ENCODE measurements around the gene BTBD1.
A peak's percentile ranks its signal among the peaks of the same experiment; 100 is the strongest.
"Not testable (repeated sequence)": the region's sequence is repeated elsewhere in the genome, so short reads cannot be mapped to it uniquely, and the experiment has no call there.

BTBD1 gene

DNA sequence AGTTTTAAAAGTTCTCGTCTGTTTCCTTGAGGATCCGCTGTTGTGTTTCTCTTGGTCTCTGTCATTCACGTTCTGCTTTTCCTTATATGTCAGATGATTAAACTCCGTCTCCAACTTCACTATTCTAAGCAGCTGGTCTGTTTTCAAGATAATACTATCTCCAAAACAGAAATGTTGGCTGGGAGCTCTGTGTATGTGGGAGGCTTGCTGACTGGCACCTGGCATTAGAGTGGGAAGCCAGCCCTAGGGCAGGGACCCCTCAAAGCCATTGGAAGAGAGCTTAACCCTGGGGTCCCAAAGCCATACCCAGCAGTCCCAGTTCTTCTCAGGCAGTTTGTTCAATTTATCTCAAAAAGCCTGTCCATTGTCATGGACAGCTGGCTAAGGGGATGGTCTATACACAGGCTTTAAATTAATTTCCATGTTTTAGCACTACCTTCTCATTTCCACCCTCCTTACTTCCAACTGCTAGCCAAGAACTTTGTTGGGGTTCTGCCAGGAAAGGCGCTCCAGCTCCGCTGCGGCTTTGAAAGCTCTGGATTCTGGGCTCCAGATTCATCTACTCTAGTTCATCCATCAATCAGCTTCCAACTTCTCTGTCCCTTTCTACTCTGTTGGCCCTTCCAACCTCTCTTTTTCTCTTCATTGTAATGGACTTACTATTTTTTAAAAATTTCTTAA is 9.2 kb downstream of the BTBD1 start:
- DNase-seq (ENCODE audit: low read depth), result no peak

DNA sequence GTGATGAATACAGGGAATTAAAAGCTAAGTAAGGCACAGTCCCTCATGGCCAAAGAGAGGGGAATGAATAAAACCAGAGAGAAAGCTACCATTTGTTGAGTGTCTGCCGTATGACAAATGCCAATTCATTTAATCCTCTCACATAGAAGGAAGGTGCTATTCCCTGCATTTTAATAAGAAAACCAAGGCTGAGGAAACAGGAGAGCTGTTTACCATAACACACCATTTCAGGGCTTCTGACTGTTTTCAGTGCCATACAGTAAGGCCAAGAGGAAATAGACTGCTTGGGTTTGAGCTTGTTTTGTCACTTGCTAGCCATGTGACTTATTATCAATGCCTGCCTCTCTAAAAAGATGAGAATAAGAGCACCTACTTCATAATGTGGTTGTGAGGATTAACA is 10.1 kb downstream of the BTBD1 start:
- DNase-seq (ENCODE audit: low read depth), result no peak

- DNase-seq (ENCODE audit: low read depth), result no peak
These were observed 13.9 kb downstream of the BTBD1 start for GRCh38 chr15:83053151-83053550.

GRCh38 chr15:83046558-83047127 is 20.4 kb downstream of the BTBD1 start:
- no peak for DNase-seq (ENCODE audit: low read depth)

- DNase-seq (ENCODE audit: low read depth), result no peak
These were observed 22.9 kb downstream of the BTBD1 start for GRCh38 chr15:83044156-83044555.

- DNase-seq (ENCODE audit: low read depth), result no peak
These were observed 27.8 kb downstream of the BTBD1 start for GRCh38 chr15:83039206-83039605.

DNA sequence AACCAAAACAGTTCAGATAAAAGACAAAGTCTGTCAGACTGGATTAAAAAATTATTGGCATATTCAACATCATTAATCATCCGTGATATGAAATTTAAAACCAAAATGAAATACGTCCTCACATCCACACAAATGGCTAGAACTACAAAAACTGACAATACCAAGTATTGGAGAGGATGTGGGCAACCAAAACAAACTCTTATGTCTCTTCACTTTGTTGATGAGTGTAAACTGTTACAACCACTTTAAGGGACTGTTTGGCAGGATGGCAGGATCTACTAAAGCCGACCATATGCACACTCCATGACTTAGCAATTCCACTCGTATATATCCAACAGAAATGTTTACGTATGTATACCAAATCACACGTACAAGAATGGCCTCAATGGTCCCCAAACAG is 30.8 kb downstream of the BTBD1 start:
- no peak for DNase-seq (ENCODE audit: low read depth)

DNA sequence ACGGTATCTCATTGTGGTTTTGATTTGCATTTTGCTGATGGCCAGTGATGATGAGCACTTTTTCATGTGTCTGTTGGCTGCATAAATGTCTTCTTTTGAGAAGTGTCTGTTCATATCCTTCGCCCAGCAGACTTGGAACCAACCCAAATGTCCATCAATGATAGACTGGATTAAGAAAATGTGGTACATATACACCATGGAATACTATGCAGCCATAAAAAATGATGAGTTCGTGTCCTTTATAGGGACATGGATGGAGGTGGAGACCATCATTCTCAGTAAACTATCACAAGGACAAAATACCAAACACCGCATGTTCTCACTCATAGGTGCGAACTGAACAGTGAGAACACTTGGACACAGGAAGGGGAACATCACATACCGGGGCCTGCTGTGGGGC is 35.8 kb downstream of the BTBD1 start:
- not testable (repeated sequence) for DNase-seq (ENCODE audit: low read depth)

- DNase-seq (ENCODE audit: low read depth), result no peak
These were observed 37.0 kb downstream of the BTBD1 start for GRCh38 chr15:83030021-83030420.

GRCh38 chr15:83018436-83018835 is 48.6 kb downstream of the BTBD1 start:
- no peak for DNase-seq (ENCODE audit: low read depth)

DNA sequence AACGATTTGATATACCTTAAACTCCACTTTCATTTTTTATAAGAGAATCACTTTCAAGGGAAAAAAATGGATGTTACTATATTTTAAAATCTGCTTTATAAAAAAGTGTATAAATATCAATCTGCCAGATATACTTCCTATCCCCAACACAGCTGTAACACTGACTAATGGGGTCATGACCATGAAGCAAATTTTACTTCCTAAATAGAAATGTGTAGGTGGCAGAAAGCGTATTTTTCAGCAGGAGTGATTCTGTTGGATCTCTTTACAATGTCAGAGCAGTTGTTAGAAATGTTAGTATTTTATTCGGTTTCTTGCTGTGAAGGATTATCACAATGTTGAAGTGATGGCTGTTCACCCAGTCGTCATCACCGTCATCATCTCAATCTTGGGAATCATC is 50.1 kb downstream of the BTBD1 start:
- no peak for DNase-seq (ENCODE audit: low read depth)

- DNase-seq (ENCODE audit: low read depth), result no peak
These were observed 51.7 kb downstream of the BTBD1 start for GRCh38 chr15:83015361-83015760.

DNA sequence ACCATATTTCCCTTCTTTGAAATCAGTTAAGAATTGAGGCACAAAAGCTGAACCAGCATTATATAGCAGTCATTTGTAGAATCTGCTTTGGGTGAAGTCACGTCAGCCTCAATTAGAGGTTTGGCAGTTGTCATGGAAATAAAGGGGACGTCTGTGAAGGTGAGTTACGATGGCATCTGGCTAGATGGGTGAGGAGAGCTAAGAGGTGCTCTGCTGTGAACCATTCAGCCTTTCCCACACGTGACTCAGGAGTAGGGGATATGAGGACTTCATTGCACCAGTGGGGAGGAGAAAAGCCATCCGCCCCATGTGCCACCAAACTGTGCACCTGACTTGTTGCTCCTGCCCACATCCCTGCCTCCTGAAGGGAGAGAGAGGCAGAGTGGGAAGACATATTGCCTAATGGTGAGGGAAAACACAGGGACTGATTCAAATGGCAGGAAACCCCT is 52.8 kb downstream of the BTBD1 start:
- no peak for DNase-seq (ENCODE audit: low read depth)

DNA sequence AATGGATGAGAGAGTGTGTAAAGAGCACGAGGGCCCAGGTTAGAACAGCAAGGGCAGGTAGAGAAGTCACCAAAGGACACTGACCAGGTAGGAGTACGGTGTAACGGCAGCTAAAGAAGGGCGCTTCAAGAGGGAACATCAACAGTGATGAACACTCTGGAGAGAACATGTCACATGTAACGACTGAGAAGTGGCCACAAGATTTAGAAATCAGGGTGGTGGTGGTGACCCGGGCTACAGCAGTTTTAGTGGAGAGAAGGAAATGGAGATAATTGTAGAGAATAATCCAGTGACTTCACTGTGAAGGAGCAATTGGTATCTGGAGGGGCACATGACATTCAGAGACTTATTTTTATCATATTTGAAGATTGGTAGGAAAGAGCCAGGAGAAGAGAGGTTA is 54.4 kb downstream of the BTBD1 start:
- no peak for DNase-seq (ENCODE audit: low read depth)

DNA sequence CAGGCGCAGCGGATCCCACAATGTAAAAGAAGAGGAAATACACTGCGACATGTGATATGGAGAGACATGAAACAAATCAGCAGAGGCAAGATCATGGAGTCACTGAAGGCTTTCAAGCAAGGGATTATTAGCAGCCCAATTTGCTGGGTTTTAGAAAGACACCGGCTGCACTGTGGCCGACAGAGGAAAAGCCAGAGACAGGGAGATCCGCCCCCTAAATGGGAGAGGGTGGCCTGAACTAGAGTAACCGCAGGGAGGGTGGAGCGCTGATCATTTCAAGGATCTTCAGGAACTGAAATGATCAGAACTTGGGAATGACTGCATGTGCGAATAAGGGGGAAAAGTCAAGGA is 55.0 kb downstream of the BTBD1 start:
- DNase-seq (ENCODE audit: low read depth), result no peak

DNA sequence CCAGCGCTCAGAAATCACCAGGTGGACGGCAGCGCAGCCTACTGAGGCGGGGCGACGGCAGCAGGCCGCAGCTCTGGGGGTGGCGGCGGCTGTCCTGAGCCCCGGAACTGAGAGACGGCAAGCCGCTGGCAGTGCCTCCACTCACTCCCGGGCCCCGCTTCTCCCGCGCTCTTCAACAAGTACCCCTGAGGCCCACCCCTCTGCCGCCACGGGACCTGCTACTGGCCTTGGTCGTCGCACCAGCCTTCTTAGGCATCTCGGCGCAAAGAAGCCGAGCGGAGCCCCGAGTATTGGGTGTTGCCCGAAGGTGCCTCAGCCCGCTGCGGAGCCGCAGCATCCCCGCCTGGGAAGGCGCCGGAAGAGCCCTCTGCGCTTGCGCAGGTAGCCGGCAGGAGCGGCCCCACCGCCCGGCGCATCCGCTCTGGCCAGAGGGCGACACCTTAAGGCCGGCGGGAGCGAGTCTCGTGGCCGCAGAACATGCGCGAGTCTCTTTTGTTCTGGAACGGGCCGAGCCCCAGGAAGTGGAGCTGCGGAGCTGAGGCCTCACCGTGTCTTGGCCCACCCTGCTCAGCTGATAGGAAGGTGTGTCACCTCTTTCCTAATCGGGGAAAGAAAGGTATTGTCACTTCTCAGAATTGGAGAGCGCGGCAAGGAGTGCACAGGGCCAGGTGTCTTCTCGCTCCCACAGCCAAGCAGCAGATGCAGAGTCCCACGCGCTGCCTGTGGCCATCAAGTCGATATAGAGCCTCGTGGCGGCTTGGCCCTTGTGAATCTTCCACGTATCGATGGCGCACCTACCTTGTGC is 55.6 kb downstream of the BTBD1 start, which contains the start of gene C15orf40:
TSS of gene C15orf40 (minus strand) at position 369 of the 805 bp plus-strand sequence. CDS start at position 337, 32 bp downstream.
- peak; percentile 68 for DNase-seq (ENCODE audit: low read depth)

DNA sequence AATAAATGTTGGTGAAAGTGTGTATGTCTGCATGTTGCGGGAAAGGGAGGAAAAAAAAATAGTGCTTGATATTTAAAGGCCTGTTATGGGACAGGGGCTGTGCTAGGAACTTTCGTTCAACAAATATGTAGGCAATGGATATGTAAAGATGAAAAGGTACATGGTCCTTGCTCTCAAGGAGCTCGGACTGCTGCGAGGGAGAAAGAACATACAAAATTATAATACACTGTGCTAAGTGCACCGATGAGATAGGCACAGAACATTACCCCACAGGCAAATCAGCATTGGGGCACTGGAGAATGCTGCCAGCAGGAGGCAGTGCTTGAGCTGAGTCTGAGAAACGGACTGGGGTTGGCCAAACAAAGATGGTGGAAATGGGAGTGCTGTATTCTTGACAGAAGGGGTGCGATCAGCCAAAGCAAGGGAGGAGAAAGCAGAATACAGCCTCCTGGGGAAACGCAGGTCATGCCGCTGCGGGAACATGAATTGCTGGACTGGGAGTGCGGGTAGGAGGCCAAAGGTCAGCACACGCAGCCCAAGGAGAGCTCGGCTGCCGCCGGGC is 56.3 kb downstream of the BTBD1 start:
- DNase-seq (ENCODE audit: low read depth), result peak; percentile 55

DNA sequence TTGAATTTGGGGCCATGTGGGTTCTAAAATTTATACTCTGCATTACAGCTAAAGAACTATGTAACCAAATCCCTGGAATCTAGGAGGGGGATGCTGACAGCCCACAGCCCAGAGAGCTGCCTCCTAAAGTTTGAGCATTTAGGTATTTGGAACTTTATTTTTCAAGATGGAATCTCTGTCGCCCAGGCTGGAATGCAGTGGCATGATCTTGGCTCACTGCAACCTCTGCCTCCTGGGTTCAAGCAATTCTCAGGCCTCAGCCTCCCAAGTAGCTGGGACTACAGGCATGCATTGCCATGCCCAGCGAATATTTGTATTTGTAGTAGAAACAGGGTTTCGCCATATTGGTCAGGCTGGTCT is 66.4 kb downstream of the BTBD1 start:
- DNase-seq (ENCODE audit: low read depth), result not testable (repeated sequence)

- no peak for DNase-seq (ENCODE audit: low read depth)
These were observed 67.0 kb downstream of the BTBD1 start for GRCh38 chr15:82999905-83000671.

DNA sequence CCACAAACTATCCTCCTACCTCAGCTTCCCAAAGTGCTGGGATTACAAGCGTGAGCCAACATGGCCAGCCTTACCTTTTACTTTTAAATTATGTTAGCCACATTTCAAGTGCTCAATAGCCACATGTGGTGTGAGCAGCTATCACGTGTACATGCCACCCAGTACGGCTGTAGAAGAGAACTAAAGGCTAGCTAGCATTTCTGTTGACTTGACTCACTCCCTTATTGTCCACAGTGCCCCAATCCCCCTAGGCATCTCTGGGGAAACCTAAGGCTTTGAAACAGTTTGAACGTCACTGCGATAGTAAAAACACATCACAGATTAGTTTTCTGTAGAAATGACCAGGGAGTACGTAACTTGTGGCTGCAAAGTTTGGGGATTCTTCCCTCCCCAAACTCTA is 67.6 kb downstream of the BTBD1 start:
- DNase-seq (ENCODE audit: low read depth), result no peak

DNA sequence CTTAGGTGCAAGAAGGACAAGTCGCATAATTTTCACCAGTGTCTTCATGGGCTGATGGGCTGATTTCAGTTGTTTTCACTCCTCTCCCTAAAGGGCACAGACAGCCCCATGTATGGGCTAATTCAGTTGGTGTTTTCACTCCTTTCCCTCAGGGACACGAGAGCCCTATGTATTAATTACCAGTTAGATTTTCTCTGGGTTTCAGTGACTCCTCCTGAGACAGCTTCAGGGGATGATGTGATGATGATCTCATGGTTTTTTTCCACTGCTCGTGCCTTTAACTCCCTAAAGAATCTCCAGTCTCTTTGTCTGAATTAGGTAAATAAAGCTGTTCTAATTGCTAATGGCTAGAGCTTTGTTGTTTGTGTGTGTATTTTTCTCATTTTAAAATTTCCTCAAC is 71.1 kb downstream of the BTBD1 start:
- no peak for DNase-seq (ENCODE audit: low read depth)

GRCh38 chr15:82995076-82995475 is 72.0 kb downstream of the BTBD1 start:
- no peak for DNase-seq (ENCODE audit: low read depth)

Measured in T follicular helper cell (primary cell).